Measurements from ENCODE around the gene FYB1. TPM values are rescaled to one million over a fixed set of nuclear protein-coding genes. Genes with fewer than 3 reads are reported as not detected.

The FYB1 gene
- total RNA-seq, 1 experiment from 2014 or later, result not detected

GRCh38 chr5:39083968-39084367 is 135.4 kb downstream of the FYB1 start:
- H3K27ac Mint-ChIP-seq, result no peak overlapping the region
- WGBS (ENCODE audit: extremely low coverage, insufficient read length, low lambda C conversion rate), result no CpG with 5 or more reads among the region's 1 CpG
- no peaks in the 10 kb centered on the region for H3K79me2 ChIP-seq (ENCODE audit: insufficient read depth, low read length)
- no peak overlapping the region for H3K18ac ChIP-seq (ENCODE audit: insufficient read length, low read depth, low read length)
- no peak overlapping the region for H2BK120ac ChIP-seq (ENCODE audit: low read depth, low read length, poor library complexity, severe bottlenecking)
- no peak overlapping the region for H4K8ac ChIP-seq (replicated peaks; ENCODE audit: insufficient read length, low read depth, low read length)
- H3K4me3 Mint-ChIP-seq, result no peak overlapping the region
- no peak overlapping the region for H2AK5ac ChIP-seq (ENCODE audit: insufficient read length, low read length)
- H3K23me2 ChIP-seq (ENCODE audit: insufficient read length, low read depth, low read length, poor library complexity, severe bottlenecking), result no peaks in the 10 kb centered on the region
- no peaks in the 10 kb centered on the region for H3K9me3 Mint-ChIP-seq
- H2BK20ac ChIP-seq (ENCODE audit: low read depth, low read length, poor library complexity, severe bottlenecking), result no peak overlapping the region
- no peak overlapping the region for H3T11ph ChIP-seq (ENCODE audit: low read length)
- no peak overlapping the region for H2BK12ac ChIP-seq (ENCODE audit: insufficient read length, low read depth, low read length)
- H4K91ac ChIP-seq (ENCODE audit: insufficient read length, low read depth, low read length), result no peak overlapping the region
- H2BK15ac ChIP-seq (ENCODE audit: low read depth, low read length), result no peak overlapping the region
- no peak for TF ChIP-seq CTCF (conservative IDR thresholded peaks at IDR 0.05)
- no peak for DNase-seq
- H3K56ac ChIP-seq (ENCODE audit: insufficient read length, low read depth, low read length), result no peak overlapping the region
- H3K27me3 Mint-ChIP-seq (ENCODE audit: low read depth), result no peaks in the 10 kb centered on the region
- H4K5ac ChIP-seq (ENCODE audit: insufficient read length, low read depth, low read length), result no peak overlapping the region
- no peaks in the 10 kb centered on the region for H3K27me3 ChIP-seq (ENCODE audit: insufficient read depth, low read length)
- H3K14ac ChIP-seq (ENCODE audit: insufficient read depth, low read length), result no peak overlapping the region
- no peak overlapping the region for H3K4ac ChIP-seq (ENCODE audit: low read depth, low read length)
- no peak overlapping the region for H3K23ac ChIP-seq (ENCODE audit: insufficient read length, low read depth, low read length)
- H2AFZ ChIP-seq (ENCODE audit: low read length), result no peak overlapping the region
- no peaks in the 10 kb centered on the region for H3K4me1 Mint-ChIP-seq
- H3K9ac ChIP-seq (ENCODE audit: extremely low read depth, insufficient read length, low read length), result no peak overlapping the region
- no peaks in the 10 kb centered on the region for H3K9me3 ChIP-seq (ENCODE audit: control insufficient read depth, low read depth, low read length)
- no peak overlapping the region for H3K27ac ChIP-seq (ENCODE audit: insufficient read length, low read depth, low read length)
- H4K20me1 ChIP-seq (ENCODE audit: control insufficient read depth, insufficient read depth, insufficient read length), result no peaks in the 10 kb centered on the region
- no peaks in the 10 kb centered on the region for H3K4me1 ChIP-seq (ENCODE audit: insufficient read depth, low read length)
- H3K4me2 ChIP-seq (ENCODE audit: insufficient read depth, insufficient read length, low read length), result no peak overlapping the region
- no peaks in the 10 kb centered on the region for H3K79me1 ChIP-seq (ENCODE audit: insufficient read depth, low read depth, low read length, poor library complexity, severe bottlenecking)
- no peak overlapping the region for H2BK5ac ChIP-seq (ENCODE audit: insufficient read length, low read length)
- H3K36me3 Mint-ChIP-seq (ENCODE audit: insufficient read depth in 1 of 3, low read depth in 3 of 3), result no peaks in the 10 kb centered on the region

Measured in H9 (cell line).